HL-60 (cell line): ENCODE data around the gene CSNK2B.

ENCODE experiments used
- POLR2AphosphoS5 ChIP-seq: IDR thresholded peaks from 2 replicates; pipeline ENCODE4 v1.6.1; 2012; ENCODE audit warnings: low read depth
- TF ChIP-seq, protein P1 (sequence below): IDR thresholded peaks from one replicate; pipeline ENCODE4 v1.5.1; 2011; ENCODE audit warnings: low read length, control low read depth, inconsistent platforms; ENCODE audit not compliant: insufficient read depth
- TF ChIP-seq, protein P2 (sequence below): IDR thresholded peaks from 2 replicates; pipeline ENCODE4 v1.6.1; 2012; ENCODE audit warnings: low read depth; ENCODE audit not compliant: insufficient replicate concordance

DNA sequence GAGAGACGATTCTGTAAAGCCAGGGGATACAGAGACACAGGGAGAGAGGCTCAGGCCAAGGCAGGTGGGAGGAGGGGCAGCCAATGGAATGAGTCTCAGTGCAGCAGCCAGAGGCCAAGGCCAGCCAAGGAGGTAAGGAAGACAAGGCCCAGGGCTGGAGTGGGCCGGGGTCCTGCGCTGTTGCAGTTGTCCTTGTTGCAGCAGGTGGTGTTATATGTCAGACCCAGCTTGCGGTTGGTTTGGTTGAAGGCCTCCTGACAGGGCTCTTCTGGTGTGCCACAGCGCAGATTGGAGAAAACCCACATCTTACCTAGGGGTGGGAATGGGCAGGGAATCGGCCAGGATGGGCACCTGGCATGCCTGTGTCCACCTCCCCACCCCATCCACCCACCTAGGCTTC lies 53.1 kb downstream of the CSNK2B start:
- TF ChIP-seq POLR2AphosphoS5 = no peak
- TF ChIP-seq, protein P1, sequence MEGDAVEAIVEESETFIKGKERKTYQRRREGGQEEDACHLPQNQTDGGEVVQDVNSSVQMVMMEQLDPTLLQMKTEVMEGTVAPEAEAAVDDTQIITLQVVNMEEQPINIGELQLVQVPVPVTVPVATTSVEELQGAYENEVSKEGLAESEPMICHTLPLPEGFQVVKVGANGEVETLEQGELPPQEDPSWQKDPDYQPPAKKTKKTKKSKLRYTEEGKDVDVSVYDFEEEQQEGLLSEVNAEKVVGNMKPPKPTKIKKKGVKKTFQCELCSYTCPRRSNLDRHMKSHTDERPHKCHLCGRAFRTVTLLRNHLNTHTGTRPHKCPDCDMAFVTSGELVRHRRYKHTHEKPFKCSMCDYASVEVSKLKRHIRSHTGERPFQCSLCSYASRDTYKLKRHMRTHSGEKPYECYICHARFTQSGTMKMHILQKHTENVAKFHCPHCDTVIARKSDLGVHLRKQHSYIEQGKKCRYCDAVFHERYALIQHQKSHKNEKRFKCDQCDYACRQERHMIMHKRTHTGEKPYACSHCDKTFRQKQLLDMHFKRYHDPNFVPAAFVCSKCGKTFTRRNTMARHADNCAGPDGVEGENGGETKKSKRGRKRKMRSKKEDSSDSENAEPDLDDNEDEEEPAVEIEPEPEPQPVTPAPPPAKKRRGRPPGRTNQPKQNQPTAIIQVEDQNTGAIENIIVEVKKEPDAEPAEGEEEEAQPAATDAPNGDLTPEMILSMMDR = no peak
- TF ChIP-seq, protein P2, sequence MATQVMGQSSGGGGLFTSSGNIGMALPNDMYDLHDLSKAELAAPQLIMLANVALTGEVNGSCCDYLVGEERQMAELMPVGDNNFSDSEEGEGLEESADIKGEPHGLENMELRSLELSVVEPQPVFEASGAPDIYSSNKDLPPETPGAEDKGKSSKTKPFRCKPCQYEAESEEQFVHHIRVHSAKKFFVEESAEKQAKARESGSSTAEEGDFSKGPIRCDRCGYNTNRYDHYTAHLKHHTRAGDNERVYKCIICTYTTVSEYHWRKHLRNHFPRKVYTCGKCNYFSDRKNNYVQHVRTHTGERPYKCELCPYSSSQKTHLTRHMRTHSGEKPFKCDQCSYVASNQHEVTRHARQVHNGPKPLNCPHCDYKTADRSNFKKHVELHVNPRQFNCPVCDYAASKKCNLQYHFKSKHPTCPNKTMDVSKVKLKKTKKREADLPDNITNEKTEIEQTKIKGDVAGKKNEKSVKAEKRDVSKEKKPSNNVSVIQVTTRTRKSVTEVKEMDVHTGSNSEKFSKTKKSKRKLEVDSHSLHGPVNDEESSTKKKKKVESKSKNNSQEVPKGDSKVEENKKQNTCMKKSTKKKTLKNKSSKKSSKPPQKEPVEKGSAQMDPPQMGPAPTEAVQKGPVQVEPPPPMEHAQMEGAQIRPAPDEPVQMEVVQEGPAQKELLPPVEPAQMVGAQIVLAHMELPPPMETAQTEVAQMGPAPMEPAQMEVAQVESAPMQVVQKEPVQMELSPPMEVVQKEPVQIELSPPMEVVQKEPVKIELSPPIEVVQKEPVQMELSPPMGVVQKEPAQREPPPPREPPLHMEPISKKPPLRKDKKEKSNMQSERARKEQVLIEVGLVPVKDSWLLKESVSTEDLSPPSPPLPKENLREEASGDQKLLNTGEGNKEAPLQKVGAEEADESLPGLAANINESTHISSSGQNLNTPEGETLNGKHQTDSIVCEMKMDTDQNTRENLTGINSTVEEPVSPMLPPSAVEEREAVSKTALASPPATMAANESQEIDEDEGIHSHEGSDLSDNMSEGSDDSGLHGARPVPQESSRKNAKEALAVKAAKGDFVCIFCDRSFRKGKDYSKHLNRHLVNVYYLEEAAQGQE = no peak
